Stimulated activated CD8-positive, alpha-beta memory T cell treated with anti-CD3 and anti-CD28 coated beads, Interleukin-4, amount 100 ng/mL, for 24 hours (primary cell): Measurements from ENCODE around the gene HAAO.

Experiments
- DNase-seq: peaks from one replicate; pipeline ENCODE4 v3.0.0-alpha.2; 2020; ENCODE audit warnings: low read depth

Gene HAAO

GRCh38 chr2:42793334-42794270, 1.2 kb upstream of the HAAO start:
- DNase-seq = no peak

DNA sequence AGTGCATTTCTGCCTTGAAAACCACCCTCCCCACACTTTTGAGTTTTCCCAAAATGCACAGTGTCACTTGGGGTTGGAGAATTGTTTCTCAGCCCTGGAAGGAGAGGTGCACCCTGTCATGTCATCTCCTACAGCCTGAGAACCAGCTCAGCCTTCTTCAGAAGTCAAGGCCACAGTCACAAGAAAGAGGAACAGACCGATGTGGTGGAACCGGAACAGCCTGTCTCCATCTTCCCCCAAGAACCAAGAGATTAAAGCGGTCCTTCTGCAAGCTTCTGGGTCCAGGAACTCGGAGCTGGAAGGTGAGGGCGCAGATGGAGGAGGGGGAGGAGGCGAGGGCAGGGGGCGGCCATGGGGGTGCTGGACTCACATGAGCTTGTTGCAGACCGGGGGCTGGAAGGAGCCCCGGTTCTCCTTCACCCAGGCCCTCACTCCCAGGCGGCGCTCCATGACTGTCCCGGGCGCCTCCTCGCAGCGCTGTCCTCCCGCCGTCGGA, 248 bp downstream of the HAAO start:
- DNase-seq = no peak

- DNase-seq = no peak
Observed at GRCh38 chr2:42791606-42792005, 777 bp downstream of the HAAO start.

DNA sequence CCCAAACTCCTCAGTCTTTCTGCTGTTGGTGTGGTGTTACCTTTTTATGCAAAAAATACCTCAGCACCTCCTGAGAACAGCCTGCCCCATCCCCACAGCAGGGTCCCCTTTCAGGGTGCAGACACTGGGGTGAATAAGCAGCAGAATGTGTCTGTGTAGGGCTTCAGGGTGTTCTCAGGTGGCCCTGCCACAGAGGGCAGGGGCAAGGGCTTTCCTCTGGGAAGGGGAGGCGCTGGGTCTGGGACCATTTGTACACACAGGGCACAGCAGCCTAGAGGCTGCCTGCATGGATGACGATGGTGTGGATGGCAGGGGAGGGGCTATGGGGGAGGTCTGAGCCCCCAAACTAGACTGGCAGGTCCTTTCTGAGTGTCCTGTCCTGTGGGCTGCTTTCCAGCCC, 2.6 kb downstream of the HAAO start:
- DNase-seq = no peak

DNA sequence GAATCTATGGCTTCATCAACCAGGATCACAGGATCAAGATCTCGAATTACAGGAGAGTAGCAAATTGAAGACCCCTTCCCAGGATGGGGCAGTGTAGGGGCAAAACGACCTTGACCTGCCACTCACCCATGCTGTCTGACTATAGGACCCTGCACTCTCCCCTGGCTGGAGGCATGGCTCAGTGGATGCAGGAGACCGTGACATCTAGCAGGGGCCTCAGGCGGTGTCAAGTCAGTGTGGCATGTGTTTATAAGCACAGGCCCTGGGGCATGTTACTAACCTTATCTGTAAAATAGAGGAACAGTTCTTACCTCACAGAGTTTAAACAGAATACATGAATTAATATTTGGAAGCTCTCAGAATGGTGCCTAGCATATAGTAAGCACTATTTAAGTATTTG, 3.5 kb downstream of the HAAO start:
- DNase-seq = no peak

- DNase-seq = no peak
Observed at GRCh38 chr2:42788478-42788793, 3.9 kb downstream of the HAAO start.

GRCh38 chr2:42787788-42788477, 4.5 kb downstream of the HAAO start:
- no peak for DNase-seq

GRCh38 chr2:42787424-42787787, 5.0 kb downstream of the HAAO start:
- DNase-seq = no peak

DNA sequence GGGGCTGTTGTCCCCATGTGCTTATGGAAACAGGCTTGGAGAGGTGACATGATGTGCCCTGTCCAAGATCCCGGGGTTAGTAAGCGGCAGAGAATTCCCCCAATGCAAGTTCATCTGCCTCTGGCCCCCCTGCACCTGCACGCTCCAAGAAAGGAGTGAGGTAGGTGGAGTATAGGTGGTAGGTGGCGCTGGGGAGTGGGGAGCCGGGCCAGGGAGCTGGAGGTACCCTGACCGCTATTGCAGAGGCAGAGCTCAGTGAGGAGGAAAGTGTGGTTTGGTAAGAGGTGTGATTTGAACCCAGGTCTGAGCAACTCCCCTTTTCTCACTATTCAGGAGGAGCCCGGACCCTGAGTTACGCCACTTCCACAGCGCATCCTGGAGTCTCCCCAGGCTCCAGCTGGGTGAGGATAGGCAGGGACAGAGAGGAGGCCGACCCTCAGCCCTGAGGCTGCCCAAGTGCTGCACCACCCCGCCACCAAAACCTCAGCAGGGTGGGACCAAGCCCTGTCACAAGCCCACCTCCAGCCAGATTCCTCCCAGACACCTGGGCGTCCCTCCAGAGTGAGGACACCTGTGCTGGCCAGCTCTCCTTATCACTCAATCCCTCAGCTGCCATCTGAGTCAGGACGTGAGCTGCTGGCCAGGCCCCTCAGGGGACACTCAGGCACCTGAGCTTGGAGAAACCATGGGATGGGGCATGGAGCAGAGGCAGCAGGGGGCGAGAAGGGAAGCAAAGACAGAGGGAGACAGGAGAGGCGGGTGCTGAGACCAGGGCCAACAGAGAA, 5.6 kb downstream of the HAAO start:
- DNase-seq = no peak

DNA sequence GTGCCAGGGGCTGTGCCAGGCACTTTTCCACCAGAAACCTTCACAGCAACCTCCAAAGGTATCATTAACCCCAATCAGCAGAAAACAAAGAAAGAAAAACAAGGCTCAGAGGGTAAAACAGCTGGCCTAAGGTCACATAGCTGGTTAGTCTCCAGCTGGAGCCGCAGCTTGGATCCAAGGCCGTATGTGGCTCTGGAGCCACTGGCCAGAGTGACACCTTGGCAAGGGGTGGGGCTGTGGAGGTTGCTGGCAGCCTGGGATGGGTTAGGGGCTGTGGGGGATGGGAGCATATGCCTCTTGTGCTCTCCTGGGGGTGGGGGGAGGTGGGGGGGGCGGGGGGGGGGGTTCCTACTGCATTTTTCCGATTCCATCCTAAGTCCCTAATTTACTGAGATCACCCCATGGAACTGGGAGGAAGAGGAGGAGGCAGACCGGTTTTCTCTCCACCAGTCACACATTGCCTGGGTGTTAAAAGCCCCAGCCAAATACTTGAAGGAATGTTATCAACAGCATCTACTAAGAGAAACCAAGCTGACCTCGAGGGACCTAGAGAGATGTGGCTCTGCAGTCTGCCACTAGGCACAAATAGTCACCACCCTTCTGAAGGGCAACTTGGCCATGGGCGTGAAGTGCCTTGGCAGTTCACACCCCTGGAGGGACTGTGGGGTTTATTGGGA, 8.0 kb downstream of the HAAO start:
- DNase-seq = no peak

DNA sequence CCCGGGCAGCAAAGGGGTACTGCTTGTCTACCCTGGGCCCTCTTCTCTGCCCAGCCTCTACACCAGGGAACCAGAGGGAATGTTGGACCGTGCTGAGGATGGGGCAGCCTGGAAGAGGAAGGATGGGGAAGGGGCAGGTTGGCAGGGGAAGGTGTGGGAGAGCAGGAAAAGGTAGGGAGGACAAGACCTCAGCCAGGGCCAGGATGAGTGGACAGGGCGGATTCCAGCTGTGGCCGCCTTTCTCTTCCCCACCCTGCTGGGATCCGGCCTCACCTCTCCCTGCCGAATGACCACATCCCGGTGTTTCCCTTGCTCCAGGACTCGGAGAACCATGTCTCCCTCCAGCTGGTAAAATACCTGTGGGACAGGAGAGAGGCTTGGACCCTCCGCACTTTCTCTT, 8.9 kb downstream of the HAAO start:
- DNase-seq = no peak

DNA sequence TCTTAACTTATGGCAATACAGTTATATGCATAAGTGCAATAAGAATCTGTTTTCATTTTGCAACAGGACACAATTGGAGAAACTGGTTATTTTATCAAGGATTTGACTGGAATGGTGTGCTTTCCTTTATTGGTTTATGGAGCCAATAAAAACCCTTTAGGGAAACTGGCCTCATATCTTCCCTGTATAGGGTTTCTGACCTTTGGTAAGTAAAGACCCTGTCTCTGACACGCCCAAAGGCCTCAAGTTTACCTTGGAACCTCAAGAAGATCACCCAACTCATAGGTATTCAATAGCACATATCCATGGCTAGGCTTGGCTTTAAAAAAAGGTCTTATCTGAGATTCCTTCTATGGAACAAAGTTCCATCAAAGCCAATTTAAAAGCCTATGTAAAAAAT, 11.2 kb downstream of the HAAO start:
- no peak for DNase-seq

GRCh38 chr2:42777883-42778805, 14.2 kb downstream of the HAAO start:
- no peak for DNase-seq

- DNase-seq = no peak
Observed at GRCh38 chr2:42775810-42776209, 16.6 kb downstream of the HAAO start.

- no peak for DNase-seq
Observed at GRCh38 chr2:42775186-42775585, 17.2 kb downstream of the HAAO start.

- DNase-seq = no peak
Observed at GRCh38 chr2:42771546-42772153, 20.7 kb downstream of the HAAO start.

GRCh38 chr2:42770288-42771131, 21.9 kb downstream of the HAAO start:
- no peak for DNase-seq

DNA sequence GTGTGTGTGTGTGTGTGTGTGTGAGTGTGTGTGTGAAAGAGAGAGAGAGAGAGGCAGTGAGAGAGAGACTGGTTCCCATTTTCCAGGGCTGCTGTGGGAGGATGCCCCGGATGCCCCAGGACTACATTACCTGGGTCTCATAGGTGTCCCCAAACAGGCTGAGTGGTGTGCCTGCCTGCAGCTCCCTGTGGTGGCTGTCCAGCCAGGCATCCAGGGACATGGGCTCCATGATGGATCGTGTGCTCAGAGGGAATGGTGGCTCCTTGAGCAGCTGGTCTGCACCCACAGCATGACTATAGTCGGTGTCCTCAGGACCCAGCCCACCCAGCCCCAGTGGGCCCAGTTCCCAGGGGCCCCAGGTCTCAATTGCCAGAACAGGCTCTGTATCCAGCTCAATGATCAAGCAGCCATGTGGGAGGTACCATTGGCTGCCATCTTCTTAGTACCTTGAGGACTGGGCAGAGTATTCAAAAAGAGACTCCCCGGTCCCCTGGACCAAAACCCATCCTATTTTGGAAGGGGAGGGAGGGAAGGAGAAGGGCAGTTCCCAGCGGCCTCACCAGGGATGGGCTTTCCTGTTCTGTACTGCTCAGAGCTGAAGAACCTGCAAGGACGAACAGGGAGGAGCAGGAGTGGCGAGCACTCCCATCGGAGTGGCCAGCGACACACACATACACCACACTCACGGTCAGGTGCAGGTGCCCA, 22.6 kb downstream of the HAAO start:
- DNase-seq = no peak

DNA sequence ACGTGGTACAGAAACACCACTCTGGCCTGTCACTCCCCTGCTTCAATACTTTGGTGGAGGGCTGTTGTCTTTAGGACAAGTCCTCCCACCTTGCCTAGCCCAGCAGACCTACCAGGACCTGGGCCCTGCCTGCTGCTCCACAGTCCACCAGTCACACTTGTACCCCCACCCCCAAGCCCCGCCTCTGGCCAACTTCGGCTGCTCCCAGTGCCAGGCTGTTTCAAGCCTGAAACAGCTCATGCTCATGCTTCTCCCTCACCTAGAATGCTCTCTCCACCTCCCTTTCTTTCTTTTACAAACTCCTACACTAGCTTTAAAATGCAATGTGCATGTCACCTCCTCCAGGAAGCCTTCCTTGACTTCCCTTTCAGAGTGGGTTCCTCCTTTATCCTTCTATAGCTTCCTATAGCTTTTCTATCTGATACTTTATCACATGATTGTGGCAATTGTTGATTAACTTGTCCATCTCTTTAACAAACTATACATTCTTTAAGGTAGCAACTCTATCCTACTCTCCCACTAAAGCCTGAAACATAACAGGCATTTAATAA, 23.6 kb downstream of the HAAO start:
- DNase-seq = no peak
